Measurements from ENCODE around the gene MYO5C. TPM values are rescaled to one million over a fixed set of nuclear protein-coding genes. Genes with fewer than 3 reads are reported as not detected.

Gene MYO5C
- total and polyA plus RNA-seq, 10 of the 15 experiments (the other 5 are each of a cell fraction or from before 2014, with no cell fraction given): 0.29 to 1.3 (median 0.75) TPM

DNA sequence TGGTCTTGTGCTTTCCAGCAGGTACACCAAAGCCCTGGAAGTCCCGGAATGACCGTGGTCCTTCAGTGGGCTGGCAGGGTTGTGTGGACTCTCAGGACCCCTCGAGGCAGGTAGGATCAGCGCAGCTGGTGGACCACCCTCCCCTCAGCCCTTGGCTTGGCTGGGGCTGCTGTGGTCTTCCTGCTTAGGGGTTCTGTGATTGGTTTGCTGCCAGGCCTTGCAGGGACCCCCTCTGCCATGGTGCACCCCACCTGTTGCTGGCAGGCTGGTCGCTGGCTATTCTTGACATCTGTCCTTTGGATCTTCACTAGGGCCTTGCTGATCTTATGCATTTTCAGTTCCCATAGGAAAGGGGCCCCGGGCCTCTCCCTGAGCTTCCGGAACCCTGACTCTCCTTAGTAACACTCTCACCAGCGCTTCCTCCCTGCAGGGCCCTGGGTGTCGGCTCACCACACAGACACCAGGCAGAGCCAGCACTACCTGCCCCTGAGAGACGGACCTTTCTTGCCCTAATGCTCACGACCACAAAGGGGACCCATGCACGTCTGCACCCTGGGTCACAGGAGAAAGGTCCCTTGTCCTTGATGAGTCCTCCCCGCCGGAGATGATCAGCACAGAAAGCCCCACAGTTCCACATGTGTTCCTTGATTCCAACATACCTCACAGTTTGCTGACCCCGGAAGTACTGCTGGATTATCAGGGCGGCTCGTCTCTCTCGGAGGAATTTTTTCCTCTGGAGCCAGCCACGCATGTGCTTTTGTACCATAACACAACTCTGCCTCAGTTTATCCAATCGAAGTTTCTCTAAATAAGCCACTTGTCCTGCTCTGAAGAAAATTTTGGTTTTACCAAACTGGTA, 51.7 kb downstream of the MYO5C start:
- CTCF ChIA-PET: no interaction called here

GRCh38 chr15:52243286-52243685, 52.3 kb downstream of the MYO5C start:
- ATAC-seq (no peak), DNase-seq (ENCODE audit: low read depth, low spot score) (no peak), FAIRE-seq (no peak)
- no peak overlapping the region for H2AFZ ChIP-seq (ENCODE audit: control insufficient read depth, low read depth, low read length)
- BruUV-seq (replicated peaks): no TSS peak
- intact Hi-C loops (cut with micrococcal nuclease; ENCODE audit: unreplicated experiment): no loop called here
- ChIA-PET POLR2A (no interaction called here), SMC1A (ENCODE audit: uncharacterized antibody, unreplicated experiment) (no interaction called here), RAD21 (ENCODE audit: unreplicated experiment) (no interaction called here), CTCF (no interaction called here)
- in situ Hi-C loops (cut with MboI): no loop called here
- H3K9ac ChIP-seq (ENCODE audit: control insufficient read depth, insufficient read depth, low read length): no peak overlapping the region
- no peaks in the 10 kb centered on the region for H3K27me3 ChIP-seq (replicated peaks in 1 of 2; ENCODE audit: control insufficient read depth in 2 of 2, insufficient read depth in 2 of 2, low read length in 1 of 2)
- 75% methylated on average over 7 of the region's 7 CpGs for WGBS (ENCODE audit: insufficient coverage, insufficient replicate concordance, low lambda C conversion rate, missing lambda C conversion rate)
- H3K4me3 ChIP-seq: no peak overlapping the region
- no peak overlapping the region for H3K27ac ChIP-seq (ENCODE audit: control insufficient read depth, insufficient read depth)
- H3K4me2 ChIP-seq (ENCODE audit: control insufficient read depth, insufficient read depth): no peak overlapping the region
- H3K9me3 ChIP-seq (replicated peaks; ENCODE audit: control insufficient read depth, insufficient read depth, low read length): no peaks in the 10 kb centered on the region
- TF ChIP-seq CHD2 (IDR thresholded peaks at IDR 0.05; ENCODE audit: borderline replicate concordance, low read depth, low read length) (no peak), STAT1 (conservative IDR thresholded peaks at IDR 0.05) (no peak), NFIC (IDR thresholded peaks at IDR 0.05; ENCODE audit: low read depth, low read length) (no peak), MXI1 (IDR thresholded peaks at IDR 0.05; ENCODE audit: low read depth, low read length) (no peak), E2F4 (IDR thresholded peaks at IDR 0.05; ENCODE audit: low read depth, low read length) (no peak), TCF7 (IDR thresholded peaks at IDR 0.05; ENCODE audit: borderline replicate concordance) (no peak), CREM (IDR thresholded peaks at IDR 0.05; ENCODE audit: low read depth) (no peak), YBX1 (IDR thresholded peaks at IDR 0.05) (no peak), HDGF (IDR thresholded peaks at IDR 0.05) (no peak), NBN (IDR thresholded peaks at IDR 0.05) (no peak), ZSCAN29 (IDR thresholded peaks at IDR 0.05) (no peak)
- no peaks in the 10 kb centered on the region for H3K79me2 ChIP-seq (ENCODE audit: control insufficient read depth, insufficient read depth, low read length)
- no peaks in the 10 kb centered on the region for H4K20me1 ChIP-seq (ENCODE audit: control insufficient read depth, insufficient read depth)
- H3K4me1 ChIP-seq (ENCODE audit: control insufficient read depth, insufficient read depth, low read length): no peaks in the 10 kb centered on the region; the same call in 1 of the 2 replicates
- H3K36me3 ChIP-seq (ENCODE audit: control insufficient read depth in 2 of 2, insufficient read depth in 2 of 2, low read length in 1 of 2): no peaks in the 10 kb centered on the region; a peak in 1 of 4 replicates

More for the DNA sequence above, 51.7 kb downstream of the MYO5C start:
- POLR2A ChIA-PET: no interaction called here
- SMC1A ChIA-PET (ENCODE audit: uncharacterized antibody, unreplicated experiment): no interaction called here
- Histone ChIP-seq H3K4me2 (ENCODE audit: control insufficient read depth, insufficient read depth) (no peak overlapping the region), H3K9me3 (replicated peaks; ENCODE audit: control insufficient read depth, insufficient read depth, low read length) (no peaks in the 10 kb centered on the region), H3K36me3 (ENCODE audit: control insufficient read depth in 2 of 2, insufficient read depth in 2 of 2, low read length in 1 of 2) (no peaks in the 10 kb centered on the region; a peak in 1 of 4 replicates), H3K4me1 (ENCODE audit: control insufficient read depth, insufficient read depth, low read length) (no peaks in the 10 kb centered on the region; the same call in 1 of the 2 replicates), H3K27me3 (replicated peaks in 1 of 2; ENCODE audit: control insufficient read depth in 2 of 2, insufficient read depth in 2 of 2, low read length in 1 of 2) (no peaks in the 10 kb centered on the region), H3K27ac (ENCODE audit: control insufficient read depth, insufficient read depth) (no peak overlapping the region), H3K79me2 (ENCODE audit: control insufficient read depth, insufficient read depth, low read length) (no peaks in the 10 kb centered on the region), H2AFZ (ENCODE audit: control insufficient read depth, low read depth, low read length) (no peak overlapping the region), H3K9ac (ENCODE audit: control insufficient read depth, insufficient read depth, low read length) (no peak overlapping the region), H4K20me1 (ENCODE audit: control insufficient read depth, insufficient read depth) (no peaks in the 10 kb centered on the region), H3K4me3 (no peak overlapping the region)
- TF ChIP-seq FOXM1 (IDR thresholded peaks at IDR 0.05; ENCODE audit: low read depth, low read length): no peak
- no peak for TF ChIP-seq RELA (IDR thresholded peaks at IDR 0.05; ENCODE audit: borderline replicate concordance, partially characterized antibody)
- TF ChIP-seq KAT2A (conservative IDR thresholded peaks at IDR 0.05; ENCODE audit: control insufficient read depth, low read depth, low read length): no peak
- TF ChIP-seq NFXL1 (IDR thresholded peaks at IDR 0.05; ENCODE audit: borderline replicate concordance): no peak
- no peak for TF ChIP-seq ZZZ3 (IDR thresholded peaks at IDR 0.05; ENCODE audit: control insufficient read depth, insufficient read length, low read depth)
- TF ChIP-seq ETV6 (conservative IDR thresholded peaks at IDR 0.05 in 1 of 2, IDR thresholded peaks at IDR 0.05 in 1 of 2; ENCODE audit: borderline replicate concordance in 1 of 2, low read depth in 1 of 2): no peak
- no peak for TF ChIP-seq BACH1 (IDR thresholded peaks at IDR 0.05; ENCODE audit: borderline replicate concordance)
- TF ChIP-seq RBBP5 (conservative IDR thresholded peaks at IDR 0.05): no peak
- TF ChIP-seq SPI1 (IDR thresholded peaks at IDR 0.05; ENCODE audit: borderline replicate concordance, insufficient read depth, low read depth, low read length): no peak
- TF ChIP-seq ASH2L (IDR thresholded peaks at IDR 0.05; ENCODE audit: borderline replicate concordance, low read depth): no peak
- TF ChIP-seq GABPA (IDR thresholded peaks at IDR 0.05; ENCODE audit: low read depth): no peak
- no peak for TF ChIP-seq CBX3 (IDR thresholded peaks at IDR 0.05; ENCODE audit: borderline replicate concordance, low read depth)
- no peak for TF ChIP-seq RAD21 (IDR thresholded peaks at IDR 0.05; ENCODE audit: insufficient read depth, low read depth, low read length)
- TF ChIP-seq PML (IDR thresholded peaks at IDR 0.05; ENCODE audit: low read length): no peak
- no peak for TF ChIP-seq EGR1 (IDR thresholded peaks at IDR 0.05; ENCODE audit: borderline replicate concordance in 1 of 2, low read depth in 2 of 2, low read length in 2 of 2)
- no TSS peak for BruUV-seq (replicated peaks)
- no peak for DNase-seq (ENCODE audit: low read depth, low spot score)
- no peak for ATAC-seq
- in situ Hi-C loops (cut with MboI): no loop called here
- RAD21 ChIA-PET (ENCODE audit: unreplicated experiment): no interaction called here
- intact Hi-C loops (cut with micrococcal nuclease; ENCODE audit: unreplicated experiment): no loop called here
- FAIRE-seq: no peak
- WGBS (ENCODE audit: insufficient coverage, insufficient replicate concordance, low lambda C conversion rate, missing lambda C conversion rate): 51% methylated on average over 20 of the region's 20 CpGs

Data from GM12878 (cell line).